Esophagus squamous epithelium (tissue), 4 donors: Measurements from ENCODE around the gene RBM20.

Source experiments
- POLR2A ChIP-seq, 4 donors: fragments of 450-650 bp; IDR thresholded peaks; one replicate each; pipeline ENCODE4 v1.6.1; 2017; ENCODE audit warnings: antibody characterized with exemption in 4 of 4, mild to moderate bottlenecking in 4 of 4, moderate library complexity in 3 of 4
- TF ChIP-seq, protein P1 (sequence below), 6 experiments: fragments of 450-650 bp in 4 of 6; fragments of 200-600 bp in 2 of 6; sonication (generic) in 2 of 6; IDR thresholded peaks; one replicate each; pipeline ENCODE4 v1.5.1; 2016 to 2019; ENCODE audit warnings: antibody characterized with exemption in 6 of 6, mild to moderate bottlenecking in 4 of 6, moderate library complexity in 4 of 6

DNA sequence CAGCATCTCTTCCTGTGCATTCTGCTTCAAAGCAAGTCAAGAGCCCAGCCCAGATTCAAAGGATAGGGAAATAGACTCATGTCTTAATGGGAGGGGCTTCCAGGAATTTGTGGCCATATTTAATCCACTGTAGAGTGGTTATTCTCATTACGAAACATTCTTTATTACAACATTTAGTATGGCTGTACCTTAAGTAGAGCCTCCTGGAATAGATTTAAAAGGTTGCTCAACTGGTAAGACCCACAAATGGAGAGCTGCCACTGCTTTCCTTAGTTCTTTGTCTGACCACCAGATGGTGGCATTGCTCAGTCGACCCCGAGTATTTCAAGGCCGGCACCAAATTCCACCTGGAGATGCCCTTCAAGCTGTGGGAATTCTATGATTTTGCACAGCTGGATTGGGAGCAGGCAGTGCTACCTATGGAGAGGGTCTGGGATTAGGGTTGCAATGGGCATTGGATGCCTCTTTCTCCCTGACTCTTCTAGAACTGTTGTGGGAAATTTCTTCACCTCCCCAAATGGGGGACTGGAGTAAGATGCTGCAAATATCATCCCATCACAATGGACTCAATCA is 102.2 kb downstream of the RBM20 start:
- TF ChIP-seq, protein P1, sequence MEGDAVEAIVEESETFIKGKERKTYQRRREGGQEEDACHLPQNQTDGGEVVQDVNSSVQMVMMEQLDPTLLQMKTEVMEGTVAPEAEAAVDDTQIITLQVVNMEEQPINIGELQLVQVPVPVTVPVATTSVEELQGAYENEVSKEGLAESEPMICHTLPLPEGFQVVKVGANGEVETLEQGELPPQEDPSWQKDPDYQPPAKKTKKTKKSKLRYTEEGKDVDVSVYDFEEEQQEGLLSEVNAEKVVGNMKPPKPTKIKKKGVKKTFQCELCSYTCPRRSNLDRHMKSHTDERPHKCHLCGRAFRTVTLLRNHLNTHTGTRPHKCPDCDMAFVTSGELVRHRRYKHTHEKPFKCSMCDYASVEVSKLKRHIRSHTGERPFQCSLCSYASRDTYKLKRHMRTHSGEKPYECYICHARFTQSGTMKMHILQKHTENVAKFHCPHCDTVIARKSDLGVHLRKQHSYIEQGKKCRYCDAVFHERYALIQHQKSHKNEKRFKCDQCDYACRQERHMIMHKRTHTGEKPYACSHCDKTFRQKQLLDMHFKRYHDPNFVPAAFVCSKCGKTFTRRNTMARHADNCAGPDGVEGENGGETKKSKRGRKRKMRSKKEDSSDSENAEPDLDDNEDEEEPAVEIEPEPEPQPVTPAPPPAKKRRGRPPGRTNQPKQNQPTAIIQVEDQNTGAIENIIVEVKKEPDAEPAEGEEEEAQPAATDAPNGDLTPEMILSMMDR (IDR thresholded peaks at IDR 0.05): peak; percentile 82 to 94 (median 86)
- no peak for TF ChIP-seq POLR2A (IDR thresholded peaks at IDR 0.05)
